ENCODE results near the gene DNA2. TPM values are rescaled to one million over a fixed set of nuclear protein-coding genes. Genes with fewer than 3 reads are reported as not detected.
"Not testable (repeated sequence)": the region's sequence is repeated elsewhere in the genome, so short reads cannot be mapped to it uniquely, and the experiment has no call there.

Gene DNA2
- total RNA-seq = 1 to 10 TPM; 2.8 to 6.6 (median 3.4) TPM

GRCh38 chr10:68471586-68472408 is at the start of gene DNA2:
Gene DNA2 (minus strand): TSS chr10:68471973. CDS start chr10:68471864, 109 bp downstream.
- intact Hi-C loops (cut with DNase I; ENCODE audit: low total_unique reads) = no loop called here
- Histone ChIP-seq H3K9me3 (no peaks in the 10 kb centered on the region), H3K27ac (peak within 1 kb of the TSS; percentile 25 to 46), H3K4me1 (peaks cover 0 to 6% of the 10 kb centered on the region in 2 donors), H3K36me3 (no peaks in the 10 kb centered on the region), H3K27me3 (no peaks in the 10 kb centered on the region), H3K4me3 (peak within 1 kb of the TSS; percentile 49 to 84 (median 67))
- TF ChIP-seq POLR2A (IDR thresholded peaks at IDR 0.05) = no peak
- TF ChIP-seq CTCF (IDR thresholded peaks at IDR 0.05) = no peak
- no peak for TF ChIP-seq POLR2AphosphoS5 (IDR thresholded peaks at IDR 0.05)
- peak in 1 of 2 donors; percentile 55 for DNase-seq (ENCODE audit: low spot score in 2 of 2)

- H3K27ac ChIP-seq; H3K9me3 ChIP-seq; intact Hi-C loops (cut with DNase I; ENCODE audit: low total_unique reads); H3K27me3 ChIP-seq; H3K36me3 ChIP-seq; H3K4me3 ChIP-seq; DNase-seq (ENCODE audit: low spot score in 2 of 2); H3K4me1 ChIP-seq: not testable (repeated sequence)
Measured at GRCh38 chr10:68518609-68519008, 46.8 kb upstream of the DNA2 start.

- Histone ChIP-seq H3K36me3 (no peaks in the 10 kb centered on the region), H3K27ac (no peak overlapping the region)
- intact Hi-C loops (cut with DNase I; ENCODE audit: low total_unique reads) = no loop called here
Measured at GRCh38 chr10:68517188-68517587, 45.4 kb upstream of the DNA2 start.

GRCh38 chr10:68516766-68517165 is 45.0 kb upstream of the DNA2 start:
- Histone ChIP-seq H3K27me3 (no peaks in the 10 kb centered on the region), H3K36me3 (no peaks in the 10 kb centered on the region), H3K4me1 (no peaks in the 10 kb centered on the region), H3K27ac (no peak overlapping the region), H3K4me3 (no peak overlapping the region), H3K9me3 (no peaks in the 10 kb centered on the region)
- intact Hi-C loops (cut with DNase I; ENCODE audit: low total_unique reads) = no loop called here
- TF ChIP-seq POLR2AphosphoS5 (IDR thresholded peaks at IDR 0.05) (no peak), CTCF (IDR thresholded peaks at IDR 0.05) (no peak), POLR2A (IDR thresholded peaks at IDR 0.05) (no peak)
- DNase-seq (ENCODE audit: low spot score in 2 of 2) = no peak

More at GRCh38 chr10:68517188-68517587, 45.4 kb upstream of the DNA2 start:
- TF ChIP-seq POLR2A (IDR thresholded peaks at IDR 0.05) = no peak
- no peak for TF ChIP-seq CTCF (IDR thresholded peaks at IDR 0.05)
- TF ChIP-seq POLR2AphosphoS5 (IDR thresholded peaks at IDR 0.05) = no peak
- Histone ChIP-seq H3K9me3 (no peaks in the 10 kb centered on the region), H3K4me3 (no peak overlapping the region), H3K27me3 (no peaks in the 10 kb centered on the region), H3K4me1 (no peaks in the 10 kb centered on the region)
- no peak for DNase-seq (ENCODE audit: low spot score in 2 of 2)

GRCh38 chr10:68516216-68516615 is 44.4 kb upstream of the DNA2 start:
- DNase-seq (ENCODE audit: low spot score in 2 of 2); H3K4me1 ChIP-seq; H3K9me3 ChIP-seq; H3K4me3 ChIP-seq; H3K36me3 ChIP-seq; intact Hi-C loops (cut with DNase I; ENCODE audit: low total_unique reads); H3K27me3 ChIP-seq; H3K27ac ChIP-seq: not testable (repeated sequence)

GRCh38 chr10:68508090-68508489 is 36.3 kb upstream of the DNA2 start:
- no peak for DNase-seq (ENCODE audit: low spot score in 2 of 2)
- intact Hi-C loops (cut with DNase I; ENCODE audit: low total_unique reads) = no loop called here
- no peaks in the 10 kb centered on the region for H3K36me3 ChIP-seq
- H3K9me3 ChIP-seq = no peaks in the 10 kb centered on the region
- no peaks in the 10 kb centered on the region for H3K27me3 ChIP-seq
- no peak for TF ChIP-seq POLR2A (IDR thresholded peaks at IDR 0.05)
- no peak for TF ChIP-seq CTCF (IDR thresholded peaks at IDR 0.05)
- no peak for TF ChIP-seq POLR2AphosphoS5 (IDR thresholded peaks at IDR 0.05)
- H3K4me3 ChIP-seq = no peak overlapping the region
- H3K27ac ChIP-seq = no peak overlapping the region
- no peaks in the 10 kb centered on the region for H3K4me1 ChIP-seq

Measured in breast epithelium (tissue), 4 donors.